KOPT-K1 (cell line): ENCODE measurements around the gene VWA8.
A peak's percentile ranks its signal among the peaks of the same experiment; 100 is the strongest.
"Not testable (repeated sequence)": the region's sequence is repeated elsewhere in the genome, so short reads cannot be mapped to it uniquely, and the experiment has no call there.

Experiments used
- H3K27ac ChIP-seq: fragments of 200-600 bp; sonication (generic); 2 replicates; pipeline ENCODE4 v1.5.1; 2016; ENCODE audit warnings: antibody characterized with exemption, mild to moderate bottlenecking, low read depth, low read length; ENCODE audit not compliant: poor library complexity, severe bottlenecking
- H3K36me3 ChIP-seq: fragments of 200-600 bp; sonication (generic); 2 replicates; pipeline ENCODE4 v1.5.1; 2017; ENCODE audit warnings: antibody characterized with exemption, mild to moderate bottlenecking, low read length, moderate library complexity; ENCODE audit not compliant: insufficient read depth
- H3K9me3 ChIP-seq: fragments of 200-600 bp; sonication (generic); 2 replicates; pipeline ENCODE4 v1.5.1; 2017; ENCODE audit warnings: antibody characterized with exemption, low read length, mild to moderate bottlenecking; ENCODE audit not compliant: insufficient read depth, poor library complexity, severe bottlenecking

VWA8 gene

GRCh38 chr13:41976476-41976875 lies 15.6 kb upstream of the VWA8 start:
- Histone ChIP-seq H3K27ac (no peak overlapping the region), H3K9me3 (no peaks in the 10 kb centered on the region), H3K36me3 (no peaks in the 10 kb centered on the region)

GRCh38 chr13:41974262-41974900 lies 13.5 kb upstream of the VWA8 start:
- Histone ChIP-seq H3K9me3 (no peaks in the 10 kb centered on the region), H3K36me3 (no peaks in the 10 kb centered on the region), H3K27ac (no peak overlapping the region)

GRCh38 chr13:41973247-41973741 lies 12.4 kb upstream of the VWA8 start:
- no peak overlapping the region for H3K27ac ChIP-seq
- no peaks in the 10 kb centered on the region for H3K9me3 ChIP-seq
- H3K36me3 ChIP-seq, result no peaks in the 10 kb centered on the region

DNA sequence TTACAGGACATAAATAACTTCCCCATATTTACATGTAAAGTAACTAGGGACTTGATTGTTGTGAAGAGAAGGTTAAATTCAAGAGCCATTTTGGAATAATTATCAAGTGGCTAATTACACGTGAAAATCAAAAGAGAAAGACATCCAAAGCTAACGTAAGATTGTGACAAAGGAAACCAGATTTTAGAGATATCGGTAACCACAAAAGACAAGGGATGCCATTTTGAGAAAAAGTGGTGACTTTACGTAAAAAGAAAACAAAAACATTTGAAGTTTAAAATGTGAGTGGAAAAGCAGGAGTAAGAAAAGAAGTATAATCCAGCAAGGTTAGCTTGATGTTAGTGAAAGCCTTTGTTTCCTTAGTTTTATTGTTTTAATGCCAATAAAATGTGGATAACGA lies 10.9 kb upstream of the VWA8 start:
- Histone ChIP-seq H3K27ac (peak overlapping the region; percentile 24), H3K36me3 (no peaks in the 10 kb centered on the region), H3K9me3 (no peaks in the 10 kb centered on the region)

- Histone ChIP-seq H3K36me3 (no peaks in the 10 kb centered on the region), H3K27ac (no peak overlapping the region), H3K9me3 (no peaks in the 10 kb centered on the region)
Measured at GRCh38 chr13:41970918-41971317, 10.0 kb upstream of the VWA8 start.

- Histone ChIP-seq H3K36me3 (no peaks in the 10 kb centered on the region), H3K9me3 (no peaks in the 10 kb centered on the region), H3K27ac (no peak overlapping the region)
Measured at GRCh38 chr13:41970022-41970421, 9.1 kb upstream of the VWA8 start.

DNA sequence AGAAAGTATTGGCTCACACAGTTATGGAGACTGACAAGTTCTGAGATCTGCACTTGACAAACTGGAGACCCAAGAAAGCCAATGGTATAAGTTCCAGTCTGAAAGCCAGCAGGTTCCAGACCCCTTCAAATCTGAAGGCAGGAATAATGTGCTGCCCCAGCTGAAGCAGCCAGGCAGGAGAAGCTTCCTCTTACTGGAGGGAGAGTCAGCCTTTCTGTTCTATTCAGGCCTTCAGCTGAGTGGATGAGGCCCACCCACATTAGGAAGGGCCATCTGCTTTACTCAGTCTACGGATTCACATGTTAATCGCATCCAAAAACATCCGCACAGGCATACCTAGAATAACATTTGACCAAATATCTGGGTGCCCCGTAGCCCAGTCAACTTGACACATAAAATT lies 8.2 kb upstream of the VWA8 start:
- H3K27ac ChIP-seq, result no peak overlapping the region
- H3K9me3 ChIP-seq, result no peaks in the 10 kb centered on the region
- H3K36me3 ChIP-seq, result no peaks in the 10 kb centered on the region

DNA sequence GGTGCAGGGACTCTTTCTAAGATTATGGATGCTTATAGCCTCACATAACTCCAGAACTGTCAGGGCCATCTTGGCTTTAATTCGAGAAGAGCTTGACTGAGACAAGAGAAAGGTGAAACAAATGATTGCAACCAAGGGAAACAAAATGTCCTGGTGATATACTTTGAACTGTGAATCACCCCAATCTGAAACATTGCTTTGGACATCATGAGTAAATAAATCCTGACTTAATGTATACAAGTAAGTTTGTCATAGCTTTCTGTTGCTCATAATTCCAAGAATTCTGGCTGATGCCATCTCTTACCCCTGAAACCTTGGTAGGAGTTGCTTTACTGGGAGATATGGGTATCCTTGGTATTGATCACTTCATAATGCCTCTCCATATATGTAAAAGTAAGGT lies 5.8 kb upstream of the VWA8 start:
- Histone ChIP-seq H3K9me3 (no peaks in the 10 kb centered on the region), H3K36me3 (no peaks in the 10 kb centered on the region), H3K27ac (no peak overlapping the region)

DNA sequence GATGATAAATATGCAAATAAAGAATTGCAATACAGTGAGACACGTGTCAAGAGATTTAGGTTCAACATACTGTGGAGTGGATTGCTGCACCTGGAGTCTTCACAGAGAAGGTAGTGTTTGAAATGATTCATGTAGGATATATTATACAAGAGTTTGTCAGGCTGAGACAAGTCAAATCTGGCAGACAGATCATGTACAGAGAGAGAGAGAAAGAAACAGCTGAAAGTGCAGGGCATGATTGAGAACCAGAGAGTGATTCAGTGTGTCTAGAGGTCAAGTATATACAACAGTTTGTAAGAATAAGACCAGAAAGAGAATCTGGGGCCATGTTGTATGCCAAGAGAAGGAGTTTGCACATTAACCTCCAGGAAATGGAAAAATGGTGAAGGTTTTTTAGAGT lies 2.1 kb upstream of the VWA8 start:
- H3K36me3 ChIP-seq, result no peaks in the 10 kb centered on the region
- H3K27ac ChIP-seq, result no peak overlapping the region
- no peaks in the 10 kb centered on the region for H3K9me3 ChIP-seq

DNA sequence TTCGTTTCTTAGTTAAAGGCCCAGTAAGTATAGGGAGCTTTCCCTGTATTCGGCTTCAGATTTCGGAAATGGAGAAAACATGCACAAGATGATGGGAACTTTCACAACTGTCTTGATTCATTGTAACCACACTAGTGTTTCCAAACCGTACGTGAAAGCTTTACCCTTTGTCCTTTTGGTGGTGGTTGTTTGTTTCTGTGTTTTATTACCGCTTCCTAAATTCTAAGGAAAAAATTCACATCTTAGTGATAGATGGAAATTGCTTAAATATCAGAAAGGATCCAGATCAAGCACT lies 504 bp upstream of the VWA8 start:
- Histone ChIP-seq H3K27ac (peak overlapping the region; percentile 65), H3K36me3 (no peaks in the 10 kb centered on the region), H3K9me3 (no peaks in the 10 kb centered on the region)

DNA sequence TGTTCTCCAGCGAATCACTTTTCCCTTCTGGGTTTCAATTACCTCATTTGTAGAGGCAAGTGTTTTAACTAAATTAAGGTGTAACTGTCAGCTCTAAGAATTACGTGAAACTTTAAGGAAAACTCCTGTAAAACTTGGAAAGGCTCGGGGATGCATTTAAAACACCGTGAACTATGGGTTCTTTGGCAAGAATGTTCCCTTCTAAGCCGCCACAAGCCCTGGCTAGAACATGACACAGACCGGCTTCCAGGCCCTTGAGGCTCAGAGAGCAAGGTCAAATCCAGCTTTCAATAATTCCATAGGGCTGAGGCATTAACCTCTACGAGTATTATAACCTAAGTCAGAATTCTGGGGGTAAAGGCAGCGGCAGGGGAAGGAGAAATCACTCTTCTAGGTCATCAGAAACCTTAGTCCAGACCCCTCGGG lies 685 bp downstream of the VWA8 start:
- Histone ChIP-seq H3K9me3 (no peaks in the 10 kb centered on the region), H3K27ac (peak overlapping the region; percentile 65), H3K36me3 (no peaks in the 10 kb centered on the region)

GRCh38 chr13:41956272-41956671 lies 4.6 kb downstream of the VWA8 start:
- no peaks in the 10 kb centered on the region for H3K36me3 ChIP-seq
- no peak overlapping the region for H3K27ac ChIP-seq
- H3K9me3 ChIP-seq, result no peaks in the 10 kb centered on the region

DNA sequence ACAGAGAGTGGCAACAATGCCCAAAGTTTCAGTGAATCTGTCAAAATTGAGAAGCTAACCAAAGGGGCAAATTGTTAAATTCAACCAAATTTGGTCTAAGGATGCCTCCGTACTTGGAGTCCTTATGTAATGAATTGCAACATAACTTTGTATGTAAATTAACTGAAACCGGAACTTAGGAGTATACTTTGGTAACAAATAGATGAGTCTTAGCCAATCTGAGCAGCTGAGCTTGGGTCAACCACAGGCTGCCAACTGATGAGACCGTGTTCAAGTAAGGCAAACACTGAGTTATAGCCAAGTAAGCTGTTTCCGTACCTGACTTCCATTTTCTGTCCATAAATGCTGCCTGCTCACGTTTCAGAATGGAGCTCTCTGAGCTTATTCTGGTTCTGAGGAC lies 5.3 kb downstream of the VWA8 start:
- no peaks in the 10 kb centered on the region for H3K9me3 ChIP-seq
- H3K36me3 ChIP-seq, result no peaks in the 10 kb centered on the region
- H3K27ac ChIP-seq, result no peak overlapping the region

GRCh38 chr13:41954226-41954625 lies 6.7 kb downstream of the VWA8 start:
- H3K9me3 ChIP-seq, result no peaks in the 10 kb centered on the region
- no peak overlapping the region for H3K27ac ChIP-seq

GRCh38 chr13:41952749-41953148 lies 8.2 kb downstream of the VWA8 start:
- Histone ChIP-seq H3K36me3 (peaks cover 11% of the 10 kb centered on the region), H3K27ac (no peak overlapping the region), H3K9me3 (no peaks in the 10 kb centered on the region)

More at GRCh38 chr13:41954226-41954625, 6.7 kb downstream of the VWA8 start:
- no peaks in the 10 kb centered on the region for H3K36me3 ChIP-seq

DNA sequence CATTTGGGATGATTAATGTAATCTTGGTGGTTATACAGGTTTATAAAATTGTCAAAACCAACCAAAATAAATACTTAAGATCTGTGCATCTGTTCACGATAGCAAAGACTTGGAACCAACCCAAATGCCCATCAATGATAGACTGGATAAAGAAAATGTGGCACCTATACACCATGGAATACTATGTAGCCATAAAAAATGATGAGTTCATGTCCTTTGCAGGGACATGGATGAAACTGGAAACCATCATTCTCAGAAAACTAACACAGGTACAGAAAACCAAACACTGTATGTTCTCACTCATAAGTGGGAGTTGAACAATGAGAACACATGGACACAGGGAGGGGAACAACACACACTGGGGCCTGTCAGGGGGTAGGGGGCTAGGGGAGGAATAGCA lies 11.8 kb downstream of the VWA8 start:
- Histone ChIP-seq H3K36me3 (peaks cover 28% of the 10 kb centered on the region), H3K9me3 (peaks cover 15% of the 10 kb centered on the region)
- not testable (repeated sequence) for H3K27ac ChIP-seq
